HG03039 (cell line): Measurements from ENCODE around the gene TMEM238L.

Experiments
- ATAC-seq: cut with Tn5 transposase; IDR thresholded peaks from one replicate; pipeline ENCODE4 v1.9.1; 2021; ENCODE audit warnings: mild to moderate bottlenecking, moderate library complexity; ENCODE audit not compliant: unreplicated experiment

TMEM238L gene

GRCh38 chr17:10775740-10776356 lies 28.1 kb downstream of the TMEM238L start:
- ATAC-seq = no peak

GRCh38 chr17:10775058-10775457 lies 28.8 kb downstream of the TMEM238L start:
- no peak for ATAC-seq

GRCh38 chr17:10773391-10773790 lies 30.5 kb downstream of the TMEM238L start:
- no peak for ATAC-seq

- no peak for ATAC-seq
Observed at GRCh38 chr17:10772425-10773380, 31.2 kb downstream of the TMEM238L start.

GRCh38 chr17:10771148-10771547 lies 32.8 kb downstream of the TMEM238L start:
- no peak for ATAC-seq

- no peak for ATAC-seq
Observed at GRCh38 chr17:10769840-10770239, 34.1 kb downstream of the TMEM238L start.

- no peak for ATAC-seq
Observed at GRCh38 chr17:10768750-10769251, 35.1 kb downstream of the TMEM238L start.

GRCh38 chr17:10767232-10767631 lies 36.7 kb downstream of the TMEM238L start:
- ATAC-seq = no peak

GRCh38 chr17:10762037-10762436 lies 41.9 kb downstream of the TMEM238L start:
- no peak for ATAC-seq

- no peak for ATAC-seq
Observed at GRCh38 chr17:10761281-10761680, 42.6 kb downstream of the TMEM238L start.

- no peak for ATAC-seq
Observed at GRCh38 chr17:10758062-10758461, 45.8 kb downstream of the TMEM238L start.

GRCh38 chr17:10757647-10758046 lies 46.3 kb downstream of the TMEM238L start:
- ATAC-seq = no peak

GRCh38 chr17:10757067-10757466 lies 46.8 kb downstream of the TMEM238L start:
- ATAC-seq = no peak

- no peak for ATAC-seq
Observed at GRCh38 chr17:10756619-10757018, 47.3 kb downstream of the TMEM238L start.

GRCh38 chr17:10756185-10756584 lies 47.7 kb downstream of the TMEM238L start:
- no peak for ATAC-seq

- ATAC-seq = no peak
Observed at GRCh38 chr17:10755592-10756127, 48.2 kb downstream of the TMEM238L start.

- no peak for ATAC-seq
Observed at GRCh38 chr17:10754861-10755591, 48.9 kb downstream of the TMEM238L start.

- no peak for ATAC-seq
Observed at GRCh38 chr17:10754109-10754508, 49.8 kb downstream of the TMEM238L start.

GRCh38 chr17:10752696-10753095 lies 51.2 kb downstream of the TMEM238L start:
- no peak for ATAC-seq

- ATAC-seq = no peak
Observed at GRCh38 chr17:10751563-10751962, 52.3 kb downstream of the TMEM238L start.

- no peak for ATAC-seq
Observed at GRCh38 chr17:10750210-10750609, 53.7 kb downstream of the TMEM238L start.
